NB4 (cell line): ENCODE measurements around the gene METTL13.

Experiments used
- DNase-seq: peaks from one replicate; pipeline ENCODE4 v3.0.0; 2010; ENCODE audit warnings: low read depth
- H3K4me3 ChIP-seq: one replicate; pipeline ENCODE4 v1.5.1; 2011; ENCODE audit warnings: mild to moderate bottlenecking, low read depth, low read length, moderate library complexity
- CTCF ChIP-seq: IDR thresholded peaks from one replicate; pipeline ENCODE4 v1.5.1; 2012; ENCODE audit warnings: low read depth, low read length
- MYC ChIP-seq: IDR thresholded peaks from 2 replicates; pipeline ENCODE4 v1.6.1; 2011; ENCODE audit warnings: low read depth, low read length
- POLR2A ChIP-seq: IDR thresholded peaks from 2 replicates; pipeline ENCODE4 v1.6.1; 2011; ENCODE audit warnings: mild to moderate bottlenecking; ENCODE audit not compliant: insufficient read length; ENCODE audit errors: extremely low read depth
- TF ChIP-seq, protein P1 (sequence below): IDR thresholded peaks from 2 replicates; pipeline ENCODE4 v1.6.1; 2011; ENCODE audit warnings: low read depth, low read length

The METTL13 gene

DNA sequence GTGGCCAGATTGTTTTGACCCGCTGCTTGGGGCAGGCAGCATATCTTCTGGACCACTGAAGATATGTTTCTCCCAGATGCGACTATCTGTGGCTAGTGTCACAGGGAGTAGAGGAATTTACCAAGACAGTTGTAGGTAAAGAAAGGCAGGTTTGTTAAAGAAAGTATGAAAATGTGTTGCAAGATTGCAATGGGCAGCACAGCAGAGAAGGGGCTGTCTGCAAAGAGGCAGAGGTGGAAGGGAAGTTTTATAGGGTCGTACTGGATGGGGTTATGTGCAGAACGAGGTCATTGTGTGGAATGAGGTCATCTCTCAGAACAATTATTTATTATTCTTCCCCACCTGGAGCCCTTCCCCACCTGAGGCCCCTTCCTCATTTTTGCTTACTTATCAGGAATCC, 24.6 kb upstream of the METTL13 start:
- DNase-seq = no peak

DNA sequence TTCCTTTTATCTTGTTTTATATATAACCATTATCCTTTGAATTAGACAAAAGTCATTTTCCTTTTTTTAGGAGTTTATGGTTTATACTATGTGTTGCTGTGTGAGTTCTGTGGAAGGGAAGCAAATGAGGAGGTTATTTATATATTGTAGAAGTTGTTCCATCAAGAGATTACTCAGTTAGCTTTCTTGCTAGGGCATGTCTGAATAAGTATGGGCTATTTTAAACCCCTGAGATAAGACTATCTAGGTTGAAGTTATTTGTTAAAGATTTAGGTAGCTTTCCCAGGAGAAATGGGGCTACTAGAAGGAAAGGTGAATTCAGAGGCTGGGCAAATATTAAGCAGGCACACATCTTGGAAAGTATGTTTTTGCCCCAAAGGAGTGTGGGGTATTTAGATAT, 23.4 kb upstream of the METTL13 start:
- no peak overlapping the region for H3K4me3 ChIP-seq
- DNase-seq = no peak
- TF ChIP-seq MYC (no peak), CTCF (no peak), POLR2A (no peak)
- TF ChIP-seq, protein P1, sequence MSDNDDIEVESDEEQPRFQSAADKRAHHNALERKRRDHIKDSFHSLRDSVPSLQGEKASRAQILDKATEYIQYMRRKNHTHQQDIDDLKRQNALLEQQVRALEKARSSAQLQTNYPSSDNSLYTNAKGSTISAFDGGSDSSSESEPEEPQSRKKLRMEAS = no peak

More for the DNA sequence above, 24.6 kb upstream of the METTL13 start:
- TF ChIP-seq, protein P1 = no peak
- TF ChIP-seq CTCF (no peak), POLR2A (no peak), MYC (no peak)
- H3K4me3 ChIP-seq = no peak overlapping the region

DNA sequence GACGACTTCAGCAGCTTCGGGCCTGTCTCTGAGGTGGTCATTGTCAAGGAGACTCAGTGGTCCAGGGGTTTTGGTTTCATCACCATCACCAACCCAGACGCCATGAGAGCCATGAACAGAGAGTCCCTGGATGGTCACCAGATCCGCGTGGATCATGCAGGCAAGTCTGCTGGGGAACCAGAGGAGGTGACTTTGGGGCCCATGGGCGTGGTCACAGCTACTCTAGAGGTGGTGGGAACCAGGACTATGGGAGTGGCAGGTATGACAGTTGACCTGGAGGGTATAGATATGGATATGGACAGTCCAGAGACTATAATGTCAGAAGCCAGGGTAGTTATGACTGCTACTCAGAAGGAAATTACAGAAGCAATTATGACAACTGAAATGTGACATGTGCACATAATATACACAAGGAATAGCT, 19.3 kb upstream of the METTL13 start:
- no peak for DNase-seq
- no peak for TF ChIP-seq CTCF
- no peak for TF ChIP-seq POLR2A
- no peak overlapping the region for H3K4me3 ChIP-seq

- TF ChIP-seq POLR2A (no peak), MYC (no peak), CTCF (no peak)
- TF ChIP-seq, protein P1 = no peak
- DNase-seq = no peak
- no peak overlapping the region for H3K4me3 ChIP-seq
These were observed 17.7 kb upstream of the METTL13 start for GRCh38 chr1:171763764-171764163.

DNA sequence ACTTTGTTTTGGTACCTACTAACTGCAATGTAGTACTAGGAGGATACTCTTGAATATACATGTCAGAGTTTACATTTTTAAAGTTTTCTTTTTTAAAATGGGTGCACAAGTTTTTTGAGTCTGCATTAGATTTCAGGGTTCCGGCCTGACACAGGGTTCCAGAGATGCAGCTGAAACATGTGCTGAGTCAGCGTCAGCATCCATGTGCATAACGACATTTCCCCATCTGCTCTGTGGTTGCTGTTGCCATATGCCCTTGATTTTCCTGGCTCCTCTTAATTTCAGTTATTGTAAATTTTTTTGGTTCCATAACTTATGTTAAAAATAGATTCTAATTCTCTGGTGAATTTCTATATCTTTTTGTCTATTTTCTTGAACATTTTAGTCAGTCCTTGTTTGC, 12.3 kb upstream of the METTL13 start:
- TF ChIP-seq POLR2A (no peak), MYC (no peak), CTCF (no peak)
- TF ChIP-seq, protein P1 = no peak
- no peak for DNase-seq

DNA sequence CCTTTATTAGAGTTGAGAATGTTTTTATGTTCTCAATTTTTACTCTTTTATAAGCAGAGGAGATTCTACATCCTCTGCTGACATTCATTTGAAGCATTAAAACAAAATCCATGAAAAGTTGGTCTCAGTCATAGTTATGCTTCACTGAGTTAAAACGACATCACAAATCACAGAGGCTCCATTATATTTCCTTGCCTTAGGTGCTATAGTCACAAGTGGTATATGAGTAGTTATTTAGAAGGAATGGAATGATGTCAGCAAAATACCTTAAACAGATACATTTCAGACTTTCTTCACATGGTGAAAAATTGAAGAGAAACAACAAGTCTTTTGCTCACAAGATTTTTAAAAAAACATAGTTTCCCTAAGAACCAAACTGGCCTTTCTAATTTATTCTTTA, 11.7 kb upstream of the METTL13 start:
- TF ChIP-seq CTCF (no peak), MYC (no peak), POLR2A (no peak)
- TF ChIP-seq, protein P1 = no peak
- DNase-seq = no peak
- no peak overlapping the region for H3K4me3 ChIP-seq

More for the DNA sequence above, 12.3 kb upstream of the METTL13 start:
- H3K4me3 ChIP-seq = no peak overlapping the region
